HS-27A (cell line): Measurements from ENCODE around the gene GTF2H2.
"Not testable (repeated sequence)": the region's sequence is repeated elsewhere in the genome, so short reads cannot be mapped to it uniquely, and the experiment has no call there.

Experiments
- DNase-seq: peaks from one replicate; pipeline ENCODE4 v3.0.0-alpha.2; 2012; ENCODE audit warnings: low read depth, missing footprints

The GTF2H2 gene

GRCh38 chr5:71067262-71067928 lies at the start of gene GTF2H2:
GTF2H2 (minus strand) TSS chr5:71067676; CDS start chr5:71062763, 4,913 bp downstream.
- not testable (repeated sequence) for DNase-seq

- not testable (repeated sequence) for DNase-seq
Measured at GRCh38 chr5:71109730-71110275, 42.3 kb upstream of the GTF2H2 start.

- not testable (repeated sequence) for DNase-seq
Measured at GRCh38 chr5:71099996-71100395, 32.5 kb upstream of the GTF2H2 start.

- not testable (repeated sequence) for DNase-seq
Measured at GRCh38 chr5:71097930-71098203, 30.4 kb upstream of the GTF2H2 start.

DNA sequence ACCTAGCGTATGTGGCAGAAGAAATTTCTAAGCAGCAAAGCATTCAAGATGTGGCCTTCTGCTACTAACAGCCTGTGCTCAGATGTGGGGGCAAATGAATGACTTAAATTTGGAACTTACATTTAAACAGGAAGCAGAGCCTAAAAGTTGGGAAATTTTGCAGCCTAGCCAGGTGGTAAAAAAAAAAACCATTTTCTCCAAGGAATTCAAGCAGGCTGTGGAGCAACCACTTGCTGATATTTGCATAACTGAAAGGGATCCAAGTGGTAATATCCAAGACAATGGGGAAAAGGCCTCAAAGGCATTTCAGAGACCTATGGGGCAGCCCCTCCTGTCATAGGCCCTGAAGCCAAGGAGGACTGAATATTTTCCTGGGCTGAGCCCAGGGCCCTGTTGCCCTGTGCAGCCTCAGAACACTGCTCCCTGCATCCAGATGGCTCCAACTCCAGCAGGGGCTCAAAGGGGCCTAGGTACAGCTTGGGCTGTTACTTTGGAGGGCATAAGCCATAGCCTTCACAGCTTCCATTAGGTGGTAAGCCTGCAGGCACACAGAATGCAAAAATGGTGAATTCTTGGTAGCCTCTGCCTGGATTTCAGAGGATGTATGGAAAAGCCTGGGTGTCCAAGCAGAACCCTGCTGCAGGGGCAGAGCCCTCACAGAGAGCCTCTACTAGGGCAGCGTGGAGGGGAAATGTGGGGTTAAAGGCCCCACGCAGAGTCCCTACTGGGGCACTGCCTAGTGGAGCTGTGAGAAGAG lies 29.9 kb upstream of the GTF2H2 start:
- not testable (repeated sequence) for DNase-seq

DNA sequence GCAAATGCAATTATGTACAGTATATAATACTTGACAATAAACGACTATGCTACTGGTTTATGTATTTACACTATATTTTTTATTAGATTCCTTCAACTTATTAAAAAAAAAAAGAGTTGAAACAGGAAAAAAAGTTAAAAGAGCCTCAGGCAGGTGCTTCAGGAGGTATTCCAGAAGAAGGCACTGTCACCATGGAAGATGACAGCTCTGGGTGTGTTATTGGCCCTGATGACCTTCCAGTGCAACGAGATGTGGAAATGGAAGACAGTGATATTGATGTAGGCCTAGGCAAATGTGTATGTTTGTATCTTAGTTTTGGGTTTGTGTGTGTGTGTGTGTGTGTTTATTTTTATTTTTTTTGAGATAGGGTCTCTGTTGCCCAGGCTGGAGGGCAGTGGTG lies 22.3 kb upstream of the GTF2H2 start:
- not testable (repeated sequence) for DNase-seq

DNA sequence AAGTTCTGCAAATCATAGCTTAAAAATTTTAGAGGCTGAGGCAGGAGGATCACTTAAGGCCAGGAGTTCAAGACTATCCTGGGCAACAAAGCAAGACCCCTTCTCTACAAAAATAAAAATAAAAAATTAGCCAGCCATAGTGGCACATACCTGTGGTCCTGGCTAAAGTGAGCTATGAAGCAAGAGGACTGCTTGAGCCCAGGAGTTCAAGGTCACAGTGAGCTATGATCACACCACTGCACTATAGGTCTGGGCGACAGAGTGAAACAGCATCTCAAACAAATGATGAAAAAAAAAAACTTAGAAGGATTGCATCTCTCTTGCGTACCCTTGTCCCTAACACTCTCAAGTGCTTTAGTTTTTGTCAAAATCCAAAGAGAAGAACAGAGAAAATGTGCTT lies 21.3 kb upstream of the GTF2H2 start:
- DNase-seq: not testable (repeated sequence)

- DNase-seq: not testable (repeated sequence)
Measured at GRCh38 chr5:71086145-71086544, 18.7 kb upstream of the GTF2H2 start.

GRCh38 chr5:71084280-71085063 lies 17.0 kb upstream of the GTF2H2 start:
- DNase-seq: not testable (repeated sequence)

GRCh38 chr5:71082898-71083297 lies 15.4 kb upstream of the GTF2H2 start:
- not testable (repeated sequence) for DNase-seq

- not testable (repeated sequence) for DNase-seq
Measured at GRCh38 chr5:71082340-71082739, 14.9 kb upstream of the GTF2H2 start.

DNA sequence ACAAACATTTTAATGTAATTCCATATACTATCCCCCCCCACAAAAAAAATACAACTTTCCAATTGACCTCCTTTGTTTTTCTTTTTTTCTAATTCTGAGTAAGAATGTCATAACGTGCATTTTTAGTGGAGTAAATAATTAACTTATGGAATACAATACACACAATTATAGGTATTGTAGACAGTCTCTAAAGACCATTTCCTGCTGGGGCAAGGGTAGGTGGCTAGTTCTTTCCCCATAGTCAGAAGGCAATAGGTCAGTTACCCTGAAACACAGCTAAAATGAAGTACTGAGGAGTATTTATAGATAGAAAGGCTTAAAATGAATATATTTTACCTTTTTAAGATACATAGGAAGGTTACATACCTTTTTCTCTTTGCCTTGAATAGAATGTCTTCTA lies 6.2 kb downstream of the GTF2H2 start:
- not testable (repeated sequence) for DNase-seq

DNA sequence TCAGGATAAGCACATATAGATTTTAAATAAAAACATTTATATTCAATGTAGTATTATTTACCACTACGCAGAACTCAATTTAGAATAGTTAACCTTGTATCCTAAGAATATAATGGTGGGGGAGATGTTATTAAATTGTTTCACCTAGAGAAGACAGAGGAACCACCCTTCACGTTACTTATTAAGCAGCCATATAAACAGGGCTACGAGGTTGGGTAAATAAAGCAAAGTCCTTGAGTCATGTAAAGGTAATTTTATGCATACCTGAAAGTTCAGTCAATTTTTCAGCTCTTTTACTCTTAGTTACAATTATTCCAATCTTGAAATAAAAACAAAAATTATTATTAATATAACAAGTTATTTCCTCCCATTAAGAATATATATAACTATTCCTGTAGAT lies 8.1 kb downstream of the GTF2H2 start:
- DNase-seq: not testable (repeated sequence)

GRCh38 chr5:71044808-71045207 lies 22.7 kb downstream of the GTF2H2 start:
- DNase-seq: not testable (repeated sequence)

- DNase-seq: not testable (repeated sequence)
Measured at GRCh38 chr5:71044128-71044527, 23.3 kb downstream of the GTF2H2 start.

DNA sequence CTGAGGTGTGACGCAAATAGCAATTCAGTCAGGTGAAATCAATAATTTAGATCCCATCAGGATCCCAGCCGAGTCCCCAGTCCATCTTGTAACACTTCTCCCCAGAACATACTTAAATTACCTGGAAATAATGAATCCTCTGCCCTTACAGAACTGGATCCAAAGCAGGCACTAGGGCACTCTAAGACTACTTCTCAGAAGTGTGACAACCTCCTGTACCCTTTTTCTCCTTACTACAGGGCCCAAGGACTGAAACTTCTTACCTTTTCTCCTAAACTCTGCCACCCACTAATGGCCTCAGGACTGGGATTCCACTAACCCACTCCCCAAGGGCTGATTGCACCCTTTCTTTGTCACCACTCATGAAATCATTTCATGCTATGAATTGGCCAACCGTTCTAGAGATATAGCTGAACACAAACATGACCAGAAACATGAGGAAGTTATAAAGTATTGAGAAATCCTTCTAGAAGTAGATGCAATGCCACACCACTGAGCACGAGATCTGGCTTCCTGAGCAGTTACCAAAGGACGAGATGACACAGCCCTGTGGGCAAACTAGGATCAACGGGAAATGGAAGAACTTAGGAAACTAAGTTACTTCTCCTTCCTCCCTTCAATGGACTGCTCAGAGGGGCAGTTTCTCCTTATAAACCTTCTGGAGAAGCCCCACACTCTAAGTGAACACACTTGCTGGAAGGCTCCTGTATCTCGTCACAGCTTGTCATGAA lies 36.3 kb downstream of the GTF2H2 start:
- not testable (repeated sequence) for DNase-seq

DNA sequence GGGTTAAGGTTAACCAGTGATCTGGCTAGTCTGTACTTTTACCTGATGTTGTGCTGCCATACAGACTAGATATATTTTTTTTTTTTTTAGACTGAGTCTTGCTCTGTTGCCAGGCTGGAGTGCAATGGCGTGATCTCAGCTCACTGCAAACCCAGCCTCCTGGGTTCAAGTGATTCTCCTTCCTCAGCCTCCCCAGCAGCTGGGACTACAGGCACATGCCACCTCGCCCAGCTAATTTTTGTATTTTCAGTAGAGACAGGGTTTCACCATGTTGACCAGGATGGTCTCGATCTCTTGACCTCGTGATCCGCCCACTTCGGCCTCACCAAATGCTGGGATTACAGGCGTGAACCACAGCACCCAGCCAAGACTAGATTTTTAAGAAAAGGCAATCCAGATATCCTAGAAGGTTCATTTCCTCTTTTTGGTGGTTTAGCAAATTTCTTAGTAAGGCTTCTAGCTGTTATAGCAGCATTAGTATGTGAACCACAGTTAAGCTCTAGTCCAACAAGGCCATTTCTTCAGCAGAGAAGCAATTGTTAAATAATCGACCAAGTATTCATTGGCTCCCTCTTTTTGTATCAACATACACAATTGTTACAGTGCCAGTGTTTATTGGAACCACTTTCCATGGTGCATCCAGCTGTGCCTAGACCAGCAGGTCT lies 42.1 kb downstream of the GTF2H2 start, which contains the start of gene NAIP:
TSS of gene NAIP (minus strand) at position 51 of the 665 bp plus-strand sequence. CDS start 12,424 bp downstream, outside the sequence.
- not testable (repeated sequence) for DNase-seq

DNA sequence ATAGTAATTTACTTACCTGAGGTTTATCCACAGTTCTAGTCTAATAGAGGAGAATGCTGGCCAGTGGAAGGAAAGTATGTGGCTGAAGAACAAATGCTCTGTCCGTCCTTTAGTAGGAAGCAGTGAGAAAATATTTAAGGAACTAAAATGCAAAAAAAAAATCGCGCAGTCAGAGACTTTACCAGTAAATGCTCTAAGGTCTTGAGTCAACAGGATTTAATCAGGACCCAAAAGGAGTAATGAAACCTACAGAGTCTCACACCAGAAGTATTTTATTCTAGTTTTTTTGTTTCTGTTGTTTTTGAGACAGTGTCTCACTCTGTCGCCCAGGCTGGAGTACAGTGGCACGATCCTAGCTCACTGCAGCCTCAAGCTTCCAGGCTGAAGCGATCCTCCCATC lies 46.8 kb downstream of the GTF2H2 start:
- DNase-seq: not testable (repeated sequence)

- not testable (repeated sequence) for DNase-seq
Measured at GRCh38 chr5:71018376-71019005, 49.0 kb downstream of the GTF2H2 start.

DNA sequence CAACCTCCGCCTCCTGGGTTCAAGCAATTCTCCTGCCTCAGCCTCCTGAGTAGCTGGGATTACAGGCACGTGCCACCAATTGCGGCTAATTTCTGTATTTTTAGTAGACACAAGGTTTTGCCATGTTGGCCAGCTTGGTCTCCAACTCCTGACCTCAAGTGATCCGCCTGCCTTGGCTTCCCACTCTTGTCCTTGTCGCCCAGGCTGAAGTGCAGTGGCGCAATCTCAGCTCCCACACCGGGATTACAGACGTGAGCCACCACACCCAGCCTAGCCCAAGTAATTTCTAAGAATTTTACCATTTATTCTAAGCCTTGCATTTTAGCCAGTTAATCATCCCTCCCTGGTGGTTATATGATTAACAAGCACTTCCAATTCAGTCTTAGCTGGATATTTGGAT lies 53.3 kb downstream of the GTF2H2 start:
- DNase-seq: no peak
